CD4-positive, alpha-beta T cell treated with Interleukin-15 for 4 hours (primary cell): ENCODE measurements around the gene PLEKHS1.

Experiments used
- DNase-seq: peaks from one replicate; pipeline ENCODE4 v3.0.0-alpha.2; 2020; ENCODE audit warnings: low spot score

Gene PLEKHS1

GRCh38 chr10:113751181-113751732 is at the start of gene PLEKHS1:
Gene PLEKHS1 (plus strand): TSS chr10:113751682. CDS start chr10:113755278, 3,596 bp downstream.
- no peak for DNase-seq

GRCh38 chr10:113704637-113705343 is 46.7 kb upstream of the PLEKHS1 start:
- DNase-seq = peak; percentile 28

GRCh38 chr10:113705344-113705652 is 46.2 kb upstream of the PLEKHS1 start:
- no peak for DNase-seq

GRCh38 chr10:113706623-113707022 is 44.9 kb upstream of the PLEKHS1 start:
- no peak for DNase-seq

DNA sequence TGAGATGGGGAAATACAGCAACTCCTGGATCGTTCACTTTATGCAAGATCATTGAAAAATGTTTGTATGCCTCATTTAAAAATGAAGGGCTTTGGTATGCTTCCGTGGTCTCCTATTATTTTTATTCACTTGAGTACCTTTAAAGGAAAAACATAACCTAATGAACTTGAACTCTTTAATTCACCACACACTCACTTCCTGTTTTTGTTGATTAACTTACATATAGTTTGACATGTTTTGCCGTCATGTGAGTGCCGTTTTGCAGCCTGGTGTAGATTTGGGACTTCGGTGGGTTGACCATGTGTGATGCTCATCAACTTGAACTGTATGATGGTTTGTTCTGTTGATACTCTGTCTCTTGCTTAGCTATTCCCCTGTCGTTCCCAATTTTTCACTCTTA is 42.8 kb upstream of the PLEKHS1 start:
- DNase-seq = no peak

GRCh38 chr10:113709221-113709838 is 42.2 kb upstream of the PLEKHS1 start:
- no peak for DNase-seq

DNA sequence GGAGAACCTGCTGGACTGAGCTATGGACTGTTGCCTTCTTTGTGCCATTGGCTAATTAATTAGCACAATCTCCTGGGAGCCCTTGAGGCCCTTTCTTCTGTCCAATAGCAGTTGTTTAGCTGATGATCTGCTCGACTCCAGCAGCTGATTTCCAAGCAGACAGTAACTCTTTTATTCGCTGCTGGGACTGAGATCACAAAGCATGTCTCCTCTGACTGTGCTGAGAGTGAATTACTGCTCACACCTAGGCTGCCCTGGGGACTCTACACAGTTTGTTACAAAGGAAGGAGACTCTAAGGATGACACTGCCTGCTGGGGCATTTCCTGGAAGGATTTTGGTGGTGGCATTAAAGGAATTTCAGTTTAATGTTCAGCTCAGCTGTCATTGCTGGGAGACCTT is 40.3 kb upstream of the PLEKHS1 start:
- no peak for DNase-seq

DNA sequence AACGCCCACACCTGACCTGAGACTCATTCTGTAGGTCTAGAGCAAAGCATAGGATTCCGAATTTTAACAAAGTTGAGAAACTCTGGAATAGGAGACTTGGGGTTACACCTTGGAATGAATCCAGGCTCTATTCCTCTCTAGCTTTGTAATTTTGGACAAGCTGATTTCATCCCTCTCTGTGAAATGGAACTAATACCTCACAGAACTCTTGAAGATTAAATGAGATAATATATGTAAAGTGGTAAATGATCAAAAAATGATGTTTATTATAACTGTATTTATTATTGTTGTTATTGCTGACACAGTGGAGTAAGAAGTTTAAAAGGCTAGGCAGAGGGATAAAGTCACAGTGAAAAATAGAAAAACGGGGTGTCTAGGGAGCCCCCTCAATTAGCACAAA is 39.5 kb upstream of the PLEKHS1 start:
- no peak for DNase-seq

DNA sequence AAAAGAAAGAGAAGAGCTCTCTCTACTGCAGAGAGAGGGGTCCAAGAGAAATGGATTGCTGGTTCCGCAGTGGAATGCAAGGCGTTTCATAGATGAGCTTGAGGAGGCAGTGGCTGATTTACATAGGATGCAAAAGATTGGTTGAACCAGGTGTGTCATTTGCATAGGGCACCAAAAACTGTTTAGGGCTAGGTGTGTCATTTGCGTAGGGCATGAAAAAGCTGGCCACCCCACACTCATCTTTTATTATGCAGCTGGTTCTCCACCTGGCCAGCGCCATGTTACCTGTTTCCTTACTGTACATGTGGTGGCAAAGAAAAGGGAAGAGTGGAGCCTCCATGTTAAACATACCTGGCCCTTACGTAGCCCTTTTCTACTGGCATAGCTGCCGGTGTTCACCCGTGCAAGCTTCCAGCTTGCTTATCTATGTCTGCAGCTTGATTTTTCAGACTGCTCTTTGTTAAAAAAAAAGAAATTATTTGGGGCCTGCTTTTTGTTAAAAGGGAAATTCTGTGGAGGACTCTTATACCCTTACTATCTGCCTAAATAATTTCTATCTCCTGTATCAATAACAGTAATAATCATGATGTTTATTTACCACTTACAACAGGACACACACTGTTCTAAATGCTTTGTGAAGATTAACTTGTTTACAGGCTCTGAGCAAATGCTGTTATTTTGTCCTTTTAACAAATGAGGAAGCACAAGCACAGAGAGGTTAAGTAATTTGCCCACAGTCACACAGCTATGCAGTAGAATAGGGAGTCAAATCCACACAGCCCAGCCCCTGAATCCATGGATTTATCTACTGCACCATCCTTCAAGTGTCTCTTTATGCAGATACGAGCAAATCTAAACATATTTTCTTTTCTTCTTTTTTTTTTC is 38.5 kb upstream of the PLEKHS1 start:
- DNase-seq = no peak

DNA sequence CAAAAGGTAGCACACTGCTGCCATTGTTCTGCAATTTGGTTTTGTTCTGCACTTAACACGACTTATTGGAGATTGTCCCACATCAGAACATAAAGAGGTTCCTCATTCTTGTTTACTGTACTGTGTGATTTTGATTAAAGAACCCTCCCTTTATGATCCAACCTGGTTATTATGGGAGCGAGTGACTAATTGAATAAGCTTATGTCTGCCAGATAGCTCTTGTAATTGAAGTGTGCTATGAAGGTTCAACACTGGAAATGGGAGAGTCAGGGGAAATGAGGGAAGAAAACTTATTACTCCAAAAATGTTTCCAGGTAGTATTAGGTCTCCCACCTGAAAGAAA is 37.9 kb upstream of the PLEKHS1 start:
- no peak for DNase-seq

DNA sequence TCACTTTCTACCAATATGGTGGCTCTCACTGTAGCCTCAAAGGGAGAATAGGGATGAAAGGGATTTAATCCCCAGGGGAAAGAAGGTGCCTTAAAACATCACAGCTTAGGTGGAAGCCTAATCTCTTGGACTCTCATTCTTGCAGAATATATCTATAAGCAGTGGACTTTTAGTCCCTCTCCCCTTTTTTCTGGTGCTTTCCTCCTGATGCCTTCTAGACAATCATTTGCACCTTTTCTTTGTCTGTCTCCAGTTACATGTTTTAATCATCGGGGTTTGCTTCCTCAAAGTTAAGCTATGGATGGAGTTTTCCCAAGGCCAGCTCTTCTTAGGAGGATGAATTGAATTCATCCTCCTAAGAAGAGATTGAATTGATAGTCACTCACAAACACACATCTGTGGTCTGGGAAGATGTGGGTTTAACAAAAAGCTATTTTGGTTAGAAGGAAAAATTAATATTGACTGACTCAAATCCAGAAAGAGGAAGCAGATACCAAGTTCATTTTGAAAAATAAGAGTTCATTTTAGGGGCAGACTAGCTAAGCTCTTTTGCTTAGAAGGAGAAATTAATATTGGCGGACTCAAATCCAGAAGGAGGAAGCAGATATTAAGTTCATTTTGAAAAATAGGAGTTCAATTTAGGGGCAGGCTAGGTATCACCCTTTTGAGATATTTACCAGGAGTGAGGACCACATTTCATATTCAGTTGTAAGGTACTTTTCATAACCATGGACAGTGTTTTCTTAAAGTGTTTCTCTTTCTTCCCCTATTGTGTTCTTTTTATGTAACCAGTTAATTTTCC is 35.2 kb upstream of the PLEKHS1 start:
- no peak for DNase-seq

- DNase-seq = no peak
These were observed 32.3 kb upstream of the PLEKHS1 start for GRCh38 chr10:113718969-113719822.

- no peak for DNase-seq
These were observed 31.1 kb upstream of the PLEKHS1 start for GRCh38 chr10:113720386-113720785.

- DNase-seq = no peak
These were observed 19.2 kb upstream of the PLEKHS1 start for GRCh38 chr10:113732160-113732881.

DNA sequence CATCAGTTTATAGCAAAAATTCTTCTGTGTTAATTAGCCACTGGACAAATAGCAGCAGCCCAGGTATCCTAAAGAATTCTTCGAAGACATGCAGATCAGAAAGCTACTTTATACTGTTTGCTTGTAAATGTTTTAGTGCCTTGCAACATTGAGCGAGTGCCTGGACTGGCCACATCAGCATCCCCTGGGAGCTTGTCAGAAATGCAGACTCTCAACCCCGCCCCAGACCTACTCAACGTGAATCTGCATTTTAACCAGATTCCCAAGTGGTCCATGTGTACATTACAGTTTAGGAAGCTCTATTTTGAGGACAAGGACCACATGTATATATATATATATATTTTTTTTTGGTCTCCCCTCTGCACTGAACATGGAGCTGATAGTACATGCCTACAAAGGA is 18.5 kb upstream of the PLEKHS1 start:
- DNase-seq = no peak

- no peak for DNase-seq
These were observed 17.8 kb upstream of the PLEKHS1 start for GRCh38 chr10:113733635-113734034.

DNA sequence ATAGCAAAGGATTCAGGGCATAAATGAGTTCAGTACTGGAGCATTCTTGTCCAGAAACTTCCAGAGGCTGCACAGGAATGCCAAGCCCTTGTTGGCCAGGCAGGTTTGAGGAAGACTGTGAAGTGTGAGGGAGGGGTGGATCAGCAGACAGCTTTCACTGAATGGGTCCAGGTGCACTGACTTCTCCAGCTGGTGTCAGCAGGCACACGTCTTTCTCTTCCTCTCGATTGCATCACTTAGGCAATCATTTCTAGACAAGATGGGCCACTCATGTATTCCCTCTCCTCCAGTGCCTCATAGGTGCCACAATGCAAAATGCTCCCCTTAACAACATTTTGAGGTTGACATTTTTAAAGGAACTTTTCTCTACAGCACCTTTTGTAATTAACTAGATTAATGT is 15.6 kb upstream of the PLEKHS1 start:
- no peak for DNase-seq

DNA sequence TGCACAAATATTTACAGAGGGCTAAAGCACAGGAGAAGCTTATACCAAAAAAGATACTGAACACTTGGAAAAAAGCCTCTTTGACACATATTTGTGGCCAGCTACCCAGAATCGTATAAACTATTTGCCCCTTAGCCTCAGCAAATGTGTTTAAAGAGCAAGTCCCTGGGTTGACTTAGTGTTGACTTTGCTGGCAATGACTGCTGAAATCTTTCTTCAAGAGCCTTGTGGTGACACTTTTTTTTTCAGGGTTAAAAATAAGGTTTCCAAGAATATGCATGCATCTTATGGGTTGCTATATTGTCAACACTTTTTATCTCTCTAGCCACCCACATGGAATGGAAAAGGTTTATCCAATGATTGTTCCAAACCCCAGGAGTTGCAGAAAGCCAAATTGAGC is 14.9 kb upstream of the PLEKHS1 start:
- DNase-seq = no peak

DNA sequence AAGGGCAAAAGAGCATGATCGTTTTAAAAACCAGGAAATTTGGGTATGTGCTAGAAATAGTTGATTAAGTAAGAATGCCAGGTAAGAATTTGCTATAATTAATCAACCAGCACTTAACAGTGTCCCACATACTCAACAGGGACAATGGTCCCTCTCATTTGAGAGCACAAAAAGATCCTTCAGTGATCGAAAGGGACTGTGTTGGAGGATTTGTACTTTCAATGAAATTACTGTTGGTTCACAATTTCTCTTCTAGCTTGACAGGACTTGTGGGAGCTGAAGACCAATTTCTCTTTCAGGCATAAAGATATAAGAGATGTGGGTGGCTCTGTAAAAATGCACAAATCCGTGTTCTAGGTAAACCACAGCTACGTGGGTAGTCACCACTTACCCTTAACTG is 12.5 kb upstream of the PLEKHS1 start:
- DNase-seq = no peak

DNA sequence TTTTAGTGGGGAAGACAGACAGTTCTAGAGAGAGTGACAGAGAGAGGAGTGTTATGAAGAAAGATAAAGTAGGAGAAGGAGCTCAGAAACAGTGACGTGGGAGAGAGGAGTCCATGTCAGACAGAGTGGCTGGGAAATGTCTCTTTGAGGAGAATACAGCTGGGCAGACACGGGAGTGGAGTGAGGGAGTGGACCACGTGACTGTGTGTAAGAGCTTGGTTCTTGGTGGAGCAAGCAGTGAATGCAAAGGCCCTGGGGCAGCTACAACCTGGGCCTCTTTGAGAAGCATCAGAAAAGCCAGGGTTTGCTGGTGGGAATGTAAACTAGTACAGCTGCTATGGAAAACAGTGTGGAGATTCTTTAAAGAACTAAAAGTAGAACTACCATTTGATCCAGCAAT is 11.9 kb upstream of the PLEKHS1 start:
- no peak for DNase-seq

DNA sequence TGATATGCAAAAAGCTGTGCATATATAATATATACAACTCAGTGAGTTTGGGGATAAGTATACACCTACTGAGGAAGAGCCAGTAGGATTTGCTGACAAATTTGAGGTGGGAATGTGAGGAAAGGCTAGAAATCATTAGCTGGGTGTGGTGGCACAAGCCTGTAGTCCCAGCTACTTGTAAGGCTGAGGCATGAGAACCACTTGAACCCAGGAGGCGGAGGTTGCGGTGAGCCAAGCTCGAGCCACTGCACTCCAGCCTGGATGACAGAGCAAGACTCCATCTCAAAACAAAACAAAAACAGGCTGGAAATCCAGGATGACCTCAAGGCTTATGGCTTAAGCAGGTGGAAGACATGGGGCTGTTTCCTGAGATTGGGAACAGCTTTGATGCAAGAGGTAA is 10.6 kb upstream of the PLEKHS1 start:
- no peak for DNase-seq
